ENCODE results near the gene NOP9. TPM values are rescaled to one million over a fixed set of nuclear protein-coding genes. Genes with fewer than 3 reads are reported as not detected.

The NOP9 gene
- total RNA-seq, 1 experiment from 2014 or later: 34.0 TPM

DNA sequence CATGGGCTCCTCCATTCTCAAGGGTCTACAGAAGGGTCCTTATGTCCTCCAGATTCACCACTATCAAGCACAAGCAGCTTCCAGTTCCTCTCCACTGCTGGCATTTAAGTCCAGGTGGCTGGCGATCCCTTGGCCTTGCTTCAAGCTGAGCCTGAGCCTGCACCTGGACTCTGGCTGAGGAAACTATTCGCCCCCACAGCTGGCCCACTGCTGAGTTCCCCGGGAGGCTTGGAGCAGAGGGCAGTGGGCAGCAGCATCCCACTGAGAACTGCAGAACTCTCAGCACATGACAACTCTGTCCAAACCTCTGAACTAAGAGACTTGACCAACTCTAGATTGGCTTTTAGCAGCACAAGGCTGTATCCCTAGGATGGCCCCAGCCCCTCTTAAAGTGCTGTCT, 16.9 kb upstream of the NOP9 start:
- no peaks in the 10 kb centered on the region for H3K4me1 ChIP-seq (ENCODE audit: insufficient read depth, low read length, poor library complexity, severe bottlenecking)
- DNase-seq (ENCODE audit: low spot score): no peak
- BruUV-seq (replicated peaks): no TSS peak
- CTCF ChIA-PET: interaction anchor here (0.6 kb wide), 2 partner anchors 28 to 52 kb away, joined by 3 to 11 read pairs; partner anchors contain the start of gene LTB4R
- no peak for TF ChIP-seq EZH2 (IDR thresholded peaks at IDR 0.05; ENCODE audit: borderline replicate concordance, low read depth, low read length, poor library complexity, severe bottlenecking)
- TF ChIP-seq CTCF (conservative IDR thresholded peaks at IDR 0.05; ENCODE audit: low read depth, low read length): no peak
- no peak overlapping the region for H3K4me3 ChIP-seq (ENCODE audit: low read depth, low read length, poor library complexity, severe bottlenecking)
- no peak overlapping the region for H3K27ac ChIP-seq (ENCODE audit: low read depth, low read length, poor library complexity, severe bottlenecking)
- no peaks in the 10 kb centered on the region for H3K9me3 ChIP-seq (ENCODE audit: low read depth, low read length, poor library complexity, severe bottlenecking)
- no peaks in the 10 kb centered on the region for H3K36me3 ChIP-seq (ENCODE audit: insufficient read depth, low read length, poor library complexity, severe bottlenecking)
- intact Hi-C loops (cut with micrococcal nuclease; ENCODE audit: unreplicated experiment): no loop called here
- no peaks in the 10 kb centered on the region for H3K27me3 ChIP-seq (replicated peaks; ENCODE audit: insufficient read depth, low read depth, low read length, poor library complexity)
- POLR2A ChIA-PET (ENCODE audit: low non-redundant PET): no interaction called here

DNA sequence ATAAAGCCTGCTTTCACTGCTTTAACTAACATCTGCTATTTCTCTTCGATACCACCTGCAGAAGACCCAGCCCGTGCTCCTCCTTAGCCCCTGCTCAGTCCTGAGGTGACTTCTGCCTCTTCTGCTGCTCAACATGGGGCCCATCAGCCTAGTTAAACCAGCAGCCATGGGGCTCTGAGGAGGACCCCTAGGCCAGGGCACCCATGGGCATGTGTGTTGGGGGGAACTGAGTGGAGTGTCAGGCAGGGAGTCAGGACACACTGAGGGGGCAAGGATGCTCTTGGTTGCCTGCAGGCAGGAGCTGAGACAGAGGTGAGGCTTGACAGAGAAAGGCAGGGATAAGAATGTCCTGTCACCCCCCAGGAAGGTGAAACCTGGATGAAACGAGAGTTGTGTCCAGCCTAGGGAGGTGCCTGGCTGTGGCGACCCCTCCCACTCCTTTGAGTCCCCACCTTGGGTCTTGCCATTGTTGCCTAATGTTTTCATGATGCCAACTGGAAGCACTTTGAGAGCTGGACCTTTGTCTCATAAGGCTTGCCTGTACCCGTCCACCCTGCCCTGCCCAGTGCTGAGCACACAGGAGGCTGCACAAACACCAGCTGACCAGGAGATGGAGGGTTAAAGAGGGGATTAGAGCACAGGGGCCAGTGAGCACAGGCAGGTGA, 15.7 kb upstream of the NOP9 start:
- Histone ChIP-seq H3K9me3 (ENCODE audit: low read depth, low read length, poor library complexity, severe bottlenecking) (no peaks in the 10 kb centered on the region), H3K4me1 (ENCODE audit: insufficient read depth, low read length, poor library complexity, severe bottlenecking) (no peaks in the 10 kb centered on the region), H3K36me3 (ENCODE audit: insufficient read depth, low read length, poor library complexity, severe bottlenecking) (no peaks in the 10 kb centered on the region), H3K4me3 (ENCODE audit: low read depth, low read length, poor library complexity, severe bottlenecking) (no peak overlapping the region), H3K27ac (ENCODE audit: low read depth, low read length, poor library complexity, severe bottlenecking) (no peak overlapping the region), H3K27me3 (replicated peaks; ENCODE audit: insufficient read depth, low read depth, low read length, poor library complexity) (no peaks in the 10 kb centered on the region)
- ChIA-PET CTCF (interaction anchor here (0.7 kb wide), 1 partner anchor 175 kb away, joined by 4 read pairs; no protein-coding TSS in a partner anchor), POLR2A (ENCODE audit: low non-redundant PET) (interaction anchor here (0.6 kb wide), 1 partner anchor 80 kb away, joined by 3 read pairs; no protein-coding TSS in a partner anchor)
- DNase-seq (ENCODE audit: low spot score): no peak
- BruUV-seq (replicated peaks): no TSS peak
- intact Hi-C loops (cut with micrococcal nuclease; ENCODE audit: unreplicated experiment): no loop called here
- TF ChIP-seq EZH2 (IDR thresholded peaks at IDR 0.05; ENCODE audit: borderline replicate concordance, low read depth, low read length, poor library complexity, severe bottlenecking): no peak
- TF ChIP-seq CTCF (conservative IDR thresholded peaks at IDR 0.05; ENCODE audit: low read depth, low read length): no peak

DNA sequence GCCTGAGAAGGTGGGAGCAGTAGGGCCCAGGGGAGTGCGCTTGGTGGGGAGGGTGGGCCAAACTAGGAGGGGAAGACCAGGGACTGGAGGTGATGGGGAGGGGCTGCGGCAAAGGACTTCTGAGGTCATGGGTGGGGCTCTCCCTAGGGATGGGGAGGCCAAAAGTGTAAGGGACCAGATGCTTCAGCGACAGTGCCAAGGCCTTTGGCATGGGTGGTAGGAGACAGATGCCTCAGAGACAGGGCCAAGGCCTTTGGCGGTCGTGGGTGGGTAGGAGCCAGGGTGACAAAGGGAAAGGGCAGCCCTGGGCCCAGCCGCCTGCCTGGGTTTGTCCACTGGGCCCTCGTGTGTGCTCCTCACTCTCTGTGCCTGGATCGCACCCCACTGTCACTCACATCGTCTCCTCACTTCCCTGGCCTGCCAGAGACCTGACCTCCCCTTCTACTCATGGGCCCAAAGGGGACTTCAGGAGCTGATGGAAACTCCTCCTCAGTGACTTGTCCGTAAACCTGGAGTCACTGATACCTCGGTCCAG, 15.1 kb upstream of the NOP9 start:
- H3K4me3 ChIP-seq (ENCODE audit: low read depth, low read length, poor library complexity, severe bottlenecking): no peak overlapping the region
- POLR2A ChIA-PET (ENCODE audit: low non-redundant PET): interaction anchor here (0.6 kb wide), 1 partner anchor 80 kb away, joined by 3 read pairs; no protein-coding TSS in a partner anchor
- no peaks in the 10 kb centered on the region for H3K9me3 ChIP-seq (ENCODE audit: low read depth, low read length, poor library complexity, severe bottlenecking)
- TF ChIP-seq EZH2 (IDR thresholded peaks at IDR 0.05; ENCODE audit: borderline replicate concordance, low read depth, low read length, poor library complexity, severe bottlenecking) (no peak), CTCF (conservative IDR thresholded peaks at IDR 0.05; ENCODE audit: low read depth, low read length) (no peak)
- H3K36me3 ChIP-seq (ENCODE audit: insufficient read depth, low read length, poor library complexity, severe bottlenecking): no peaks in the 10 kb centered on the region
- H3K27ac ChIP-seq (ENCODE audit: low read depth, low read length, poor library complexity, severe bottlenecking): no peak overlapping the region
- intact Hi-C loops (cut with micrococcal nuclease; ENCODE audit: unreplicated experiment): no loop called here
- no TSS peak for BruUV-seq (replicated peaks)
- CTCF ChIA-PET: no interaction called here
- H3K27me3 ChIP-seq (replicated peaks; ENCODE audit: insufficient read depth, low read depth, low read length, poor library complexity): no peaks in the 10 kb centered on the region
- no peak for DNase-seq (ENCODE audit: low spot score)
- H3K4me1 ChIP-seq (ENCODE audit: insufficient read depth, low read length, poor library complexity, severe bottlenecking): no peaks in the 10 kb centered on the region
